ENCODE data around the gene NCK1.

The NCK1 gene

GRCh38 chr3:136909187-136909586 is 47.2 kb downstream of the NCK1 start:
- no peak for FAIRE-seq

GRCh38 chr3:136910697-136911096 is 48.7 kb downstream of the NCK1 start:
- FAIRE-seq, result no peak

GRCh38 chr3:136913168-136913567 is 51.2 kb downstream of the NCK1 start:
- FAIRE-seq, result no peak

- no peak for FAIRE-seq
Measured at GRCh38 chr3:136914739-136915138, 52.7 kb downstream of the NCK1 start.

GRCh38 chr3:136916223-136916622 is 54.2 kb downstream of the NCK1 start:
- FAIRE-seq, result no peak

GRCh38 chr3:136919799-136920580 is 58.0 kb downstream of the NCK1 start:
- peak; percentile 28 for FAIRE-seq

GRCh38 chr3:136920904-136921611 is 59.0 kb downstream of the NCK1 start:
- no peak for FAIRE-seq

- FAIRE-seq, result no peak
Measured at GRCh38 chr3:136925425-136926190, 63.6 kb downstream of the NCK1 start.

GRCh38 chr3:136928240-136928639 is 66.2 kb downstream of the NCK1 start:
- no peak for FAIRE-seq

GRCh38 chr3:136929977-136930670 is 68.1 kb downstream of the NCK1 start:
- FAIRE-seq, result peak; percentile 90

GRCh38 chr3:136931606-136932005 is 69.6 kb downstream of the NCK1 start:
- no peak for FAIRE-seq

- no peak for FAIRE-seq
Measured at GRCh38 chr3:136932523-136932922, 70.5 kb downstream of the NCK1 start.

GRCh38 chr3:136932978-136933772 is 71.2 kb downstream of the NCK1 start:
- FAIRE-seq, result no peak

GRCh38 chr3:136937175-136937574 is 75.2 kb downstream of the NCK1 start:
- FAIRE-seq, result no peak

GRCh38 chr3:136937851-136938250 is 75.8 kb downstream of the NCK1 start:
- FAIRE-seq, result no peak

- no peak for FAIRE-seq
Measured at GRCh38 chr3:136938334-136938733, 76.3 kb downstream of the NCK1 start.

- no peak for FAIRE-seq
Measured at GRCh38 chr3:136939489-136939888, 77.5 kb downstream of the NCK1 start.

GRCh38 chr3:136942803-136943202 is 80.8 kb downstream of the NCK1 start:
- FAIRE-seq, result no peak

- FAIRE-seq, result no peak
Measured at GRCh38 chr3:136943436-136943835, 81.4 kb downstream of the NCK1 start.

- no peak for FAIRE-seq
Measured at GRCh38 chr3:136946978-136947377, 85.0 kb downstream of the NCK1 start.

GRCh38 chr3:136947477-136947876 is 85.5 kb downstream of the NCK1 start:
- FAIRE-seq, result no peak

GRCh38 chr3:136949146-136949545 is 87.1 kb downstream of the NCK1 start:
- FAIRE-seq, result peak; percentile 10
